Gastrocnemius medialis (tissue), 4 donors: ENCODE results near the gene KCNK6. TPM values are rescaled to one million over a fixed set of nuclear protein-coding genes. Genes with fewer than 3 reads are reported as not detected.

Experiments
- ATAC-seq, 2 donors: fragments of 150-250 bp; one replicate each; pipeline ENCODE4 v1.9.1; 2016
- DNase-seq, 2 donors: peaks; one replicate each; pipeline ENCODE4 v3.0.0-alpha.2; 2019
- H3K27ac ChIP-seq, 4 donors: fragments of 200-600 bp; sonication (generic); 1 replicate in 1 of 4; 2 replicates in 3 of 4; pipeline ENCODE4 v1.5.1; 2016 to 2018; ENCODE audit warnings: mild to moderate bottlenecking in 2 of 4, moderate library complexity in 1 of 4
- H3K27me3 ChIP-seq, 3 donors: fragments of 200-600 bp; sonication (generic) in 2 of 3; 1 replicate in 1 of 3; 2 replicates in 2 of 3; pipeline versions ENCODE4 v1.5.1 to v1.6.0; 2016 to 2019; ENCODE audit warnings: mild to moderate bottlenecking in 1 of 3, moderate library complexity in 1 of 3
- H3K36me3 ChIP-seq, 2 donors: fragments of 200-600 bp; sonication (generic) in 1 of 2; one replicate each; pipeline ENCODE4 v1.5.1; 2017 to 2018
- H3K4me1 ChIP-seq, 2 donors: fragments of 200-600 bp; sonication (generic) in 1 of 2; one replicate each; pipeline ENCODE4 v1.5.1; 2016 to 2017; ENCODE audit warnings: mild to moderate bottlenecking in 2 of 2
- H3K4me3 ChIP-seq, 4 donors: fragments of 200-600 bp; sonication (generic) in 3 of 4; 1 replicate in 1 of 4; 2 replicates in 3 of 4; pipeline ENCODE4 v1.5.1; 2016 to 2019; ENCODE audit warnings: mild to moderate bottlenecking in 2 of 4
- H3K9me3 ChIP-seq, 3 donors: fragments of 200-600 bp; sonication (generic) in 2 of 3; 1 replicate in 1 of 3; 2 replicates in 2 of 3; pipeline ENCODE4 v1.5.1; 2016 to 2019
- POLR2A ChIP-seq, 2 donors: fragments of 450-650 bp; IDR thresholded peaks; one replicate each; pipeline ENCODE4 v1.6.1; 2017; ENCODE audit warnings: antibody characterized with exemption in 2 of 2, mild to moderate bottlenecking in 2 of 2, moderate library complexity in 2 of 2
- in situ Hi-C, 4 donors: fragments of 200-750 bp; cut with MboI; loops; one replicate each; pipeline versions ENCODE4 v1.15.0 to v1.8.0; 2017; ENCODE audit warnings: low sequenced_read_pairs in 4 of 4
- intact Hi-C: fragments of 100-400 bp; cut with DNase I; formaldehyde crosslinking; loops from one replicate; pipeline ENCODE4 v1.15.1; 2023; ENCODE audit warnings: low total_unique reads
- total RNA-seq, 4 donors: library from RNA; depleted of rRNA; stranded (reverse); fragments of >200 nt; gene quantifications; one replicate each; pipeline versions ENCODE4 v1.1.0 to v1.2.3, GENCODE V29; 2016
- TF ChIP-seq, protein P1 (sequence below), 5 experiments: fragments of 450-650 bp in 3 of 5; fragments of 200-600 bp in 2 of 5; sonication (generic) in 2 of 5; IDR thresholded peaks in 4 of 5; conservative IDR thresholded peaks in 1 of 5; 1 replicate in 4 of 5; 2 replicates in 1 of 5; pipeline ENCODE4 v1.5.1; 2016 to 2019; ENCODE audit warnings: antibody characterized with exemption in 5 of 5, mild to moderate bottlenecking in 3 of 5, moderate library complexity in 3 of 5

The KCNK6 gene
- total RNA-seq, 4 donors from 2014 or later = 0.15 to 0.90 (median 0.41) TPM

DNA sequence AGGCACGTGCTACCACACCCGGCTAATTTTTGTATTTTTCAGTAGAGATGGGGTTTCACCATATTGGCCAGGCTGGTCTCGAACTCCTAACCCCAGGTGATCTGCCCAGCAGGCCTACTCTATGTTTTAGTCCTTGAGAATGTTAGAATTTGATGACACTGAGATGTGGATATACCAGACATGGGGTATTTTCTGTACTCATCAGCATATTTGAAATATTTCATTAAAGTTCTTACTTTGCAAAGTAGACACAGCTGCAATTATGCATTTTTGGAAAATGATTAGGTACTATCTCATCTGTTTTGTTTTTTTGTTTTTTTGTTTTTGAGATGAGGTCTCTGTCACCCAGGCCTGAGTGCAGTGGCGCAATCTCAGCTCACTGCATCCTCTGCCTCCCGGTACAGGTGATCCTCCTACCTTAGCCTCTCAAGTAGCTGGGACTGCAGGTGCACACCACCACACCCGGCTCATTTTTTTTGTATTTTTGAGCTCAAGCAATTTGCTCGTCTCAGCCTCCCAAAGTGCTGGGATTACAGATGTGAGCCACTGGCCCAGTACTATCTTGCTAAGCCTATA, 42.6 kb upstream of the KCNK6 start:
- in situ Hi-C loops = no loop called here
- Histone ChIP-seq H3K36me3 (no peaks in the 10 kb centered on the region), H3K27me3 (no peaks in the 10 kb centered on the region), H3K27ac (peak overlapping the region; percentile 42 to 68 (median 55)), H3K4me1 (peaks cover 0 to 5% of the 10 kb centered on the region in 2 donors), H3K4me3 (no peak overlapping the region), H3K9me3 (no peaks in the 10 kb centered on the region)
- DNase-seq (no peak), ATAC-seq (no peak)
- TF ChIP-seq POLR2A (IDR thresholded peaks at IDR 0.05) = no peak
- TF ChIP-seq, protein P1, sequence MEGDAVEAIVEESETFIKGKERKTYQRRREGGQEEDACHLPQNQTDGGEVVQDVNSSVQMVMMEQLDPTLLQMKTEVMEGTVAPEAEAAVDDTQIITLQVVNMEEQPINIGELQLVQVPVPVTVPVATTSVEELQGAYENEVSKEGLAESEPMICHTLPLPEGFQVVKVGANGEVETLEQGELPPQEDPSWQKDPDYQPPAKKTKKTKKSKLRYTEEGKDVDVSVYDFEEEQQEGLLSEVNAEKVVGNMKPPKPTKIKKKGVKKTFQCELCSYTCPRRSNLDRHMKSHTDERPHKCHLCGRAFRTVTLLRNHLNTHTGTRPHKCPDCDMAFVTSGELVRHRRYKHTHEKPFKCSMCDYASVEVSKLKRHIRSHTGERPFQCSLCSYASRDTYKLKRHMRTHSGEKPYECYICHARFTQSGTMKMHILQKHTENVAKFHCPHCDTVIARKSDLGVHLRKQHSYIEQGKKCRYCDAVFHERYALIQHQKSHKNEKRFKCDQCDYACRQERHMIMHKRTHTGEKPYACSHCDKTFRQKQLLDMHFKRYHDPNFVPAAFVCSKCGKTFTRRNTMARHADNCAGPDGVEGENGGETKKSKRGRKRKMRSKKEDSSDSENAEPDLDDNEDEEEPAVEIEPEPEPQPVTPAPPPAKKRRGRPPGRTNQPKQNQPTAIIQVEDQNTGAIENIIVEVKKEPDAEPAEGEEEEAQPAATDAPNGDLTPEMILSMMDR (IDR thresholded peaks at IDR 0.05 in 4 of 5, conservative IDR thresholded peaks at IDR 0.05 in 1 of 5) = no peak
- intact Hi-C loops = no loop called here

DNA sequence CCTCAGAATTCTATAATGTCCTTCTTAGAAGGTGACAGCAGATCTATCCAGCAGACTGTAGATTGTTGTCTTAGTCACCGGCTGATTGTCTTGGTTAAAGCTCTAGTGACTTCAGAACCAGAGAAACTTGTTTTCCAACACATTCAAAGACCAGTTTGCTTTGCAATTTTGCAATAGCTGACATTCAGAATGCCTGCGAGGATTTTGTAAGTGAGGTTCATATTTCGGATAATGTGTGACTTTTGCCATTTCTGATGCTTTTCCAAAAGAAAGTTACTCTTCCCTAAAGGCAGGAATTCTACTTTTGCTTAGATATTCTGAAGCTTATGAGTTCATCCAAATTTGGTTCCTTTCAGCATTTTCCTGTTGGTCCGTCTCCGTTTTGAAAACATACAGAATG, 42.1 kb upstream of the KCNK6 start:
- no peak overlapping the region for H3K4me3 ChIP-seq
- H3K27ac ChIP-seq = peak overlapping the region; percentile 42 to 68 (median 55)

DNA sequence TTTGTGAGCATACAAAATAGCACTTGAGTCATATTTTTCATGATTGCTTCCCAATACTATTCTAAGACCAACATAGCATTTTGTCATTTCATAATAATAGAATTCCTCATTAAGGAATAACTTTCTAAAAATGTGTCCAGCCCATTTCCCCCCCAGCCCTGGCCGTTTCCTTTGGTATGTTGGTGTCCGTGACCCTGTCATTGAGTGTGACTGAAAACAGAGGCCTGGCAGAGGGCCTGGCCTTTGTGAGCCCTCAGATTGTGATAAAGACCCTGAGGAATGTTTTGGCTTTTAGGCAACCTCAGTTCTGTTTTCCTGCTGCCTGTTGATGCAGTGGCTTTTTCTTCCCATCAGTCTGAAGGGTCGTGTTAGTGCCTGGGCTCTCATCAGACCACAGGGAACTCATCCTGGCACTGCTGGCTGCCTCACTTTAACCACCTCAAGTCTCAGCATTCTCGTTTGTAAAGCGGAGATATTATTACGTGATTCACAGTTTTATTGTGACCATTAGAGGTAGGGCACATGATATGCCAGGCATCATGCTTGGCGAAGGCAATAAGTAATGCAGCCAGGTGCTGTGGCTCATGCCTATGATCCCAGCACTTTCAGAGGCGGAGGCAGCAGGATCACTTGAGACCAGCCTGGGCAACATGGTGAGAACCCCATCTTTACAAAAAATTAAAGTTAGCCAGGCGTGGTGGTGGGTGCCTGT, 41.5 kb upstream of the KCNK6 start:
- Histone ChIP-seq H3K27me3 (no peaks in the 10 kb centered on the region), H3K27ac (peak overlapping the region; percentile 42 to 69 (median 62)), H3K4me3 (no peak overlapping the region), H3K9me3 (no peaks in the 10 kb centered on the region), H3K4me1 (peaks cover 0 to 5% of the 10 kb centered on the region in 2 donors), H3K36me3 (no peaks in the 10 kb centered on the region)
- in situ Hi-C loops (no loop called here), intact Hi-C loops (no loop called here)
- TF ChIP-seq POLR2A (IDR thresholded peaks at IDR 0.05) = no peak
- TF ChIP-seq, protein P1 (IDR thresholded peaks at IDR 0.05 in 4 of 5, conservative IDR thresholded peaks at IDR 0.05 in 1 of 5) = no peak
- ATAC-seq = peak; percentile 62 to 68
- DNase-seq = no peak

More for the DNA sequence above, 42.1 kb upstream of the KCNK6 start:
- intact Hi-C loops (no loop called here), in situ Hi-C loops (no loop called here)
- Histone ChIP-seq H3K27me3 (no peaks in the 10 kb centered on the region), H3K9me3 (no peaks in the 10 kb centered on the region), H3K4me1 (peaks cover 0 to 5% of the 10 kb centered on the region in 2 donors), H3K36me3 (no peaks in the 10 kb centered on the region)
- ATAC-seq (no peak), DNase-seq (no peak)
- TF ChIP-seq POLR2A (IDR thresholded peaks at IDR 0.05) = no peak
- TF ChIP-seq, protein P1 (IDR thresholded peaks at IDR 0.05 in 4 of 5, conservative IDR thresholded peaks at IDR 0.05 in 1 of 5) = no peak

DNA sequence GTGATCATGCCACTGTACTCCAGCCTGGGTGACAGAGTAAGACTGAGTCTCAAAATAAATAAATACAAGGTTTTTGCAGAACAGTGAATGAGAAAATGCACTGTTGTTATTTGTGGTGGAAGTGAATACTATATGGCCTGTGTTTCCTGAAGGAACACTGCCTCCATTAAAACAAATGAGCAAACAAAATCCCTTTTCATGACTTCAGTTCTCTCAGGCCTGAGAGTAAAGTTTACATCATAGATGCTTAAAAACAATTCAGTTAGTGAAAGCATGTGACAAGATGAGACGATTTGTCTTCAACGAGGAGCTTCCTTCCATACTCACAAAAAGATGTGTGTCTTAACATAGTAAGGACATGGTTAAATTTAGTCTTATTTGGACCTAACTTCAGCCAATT, 40.9 kb upstream of the KCNK6 start:
- Histone ChIP-seq H3K36me3 (no peaks in the 10 kb centered on the region), H3K4me1 (peaks cover 0 to 5% of the 10 kb centered on the region in 2 donors), H3K27ac (peak overlapping the region; percentile 42 to 69 (median 62)), H3K4me3 (no peak overlapping the region), H3K9me3 (no peaks in the 10 kb centered on the region), H3K27me3 (no peaks in the 10 kb centered on the region)
- intact Hi-C loops (no loop called here), in situ Hi-C loops (no loop called here)
- ATAC-seq = no peak
- no peak for DNase-seq
- TF ChIP-seq POLR2A (IDR thresholded peaks at IDR 0.05) = no peak
- TF ChIP-seq, protein P1 (IDR thresholded peaks at IDR 0.05 in 4 of 5, conservative IDR thresholded peaks at IDR 0.05 in 1 of 5) = no peak
